Natural killer cell treated with Interleukin-12 subunit alpha and Interleukin-12 subunit beta and Interleukin-15 and Interleukin-18, amount 100 ng/mL, for 72 hours (primary cell): ENCODE data around the gene HAAO. TPM values are rescaled to one million over a fixed set of nuclear protein-coding genes. Genes with fewer than 3 reads are reported as not detected.
"Not testable (repeated sequence)": the region's sequence is repeated elsewhere in the genome, so short reads cannot be mapped to it uniquely, and the experiment has no call there.

Source experiments
- ATAC-seq, 2 donors: fragments of 150-1000 bp; cut with Tn5 transposase in 1 of 2; sonication (Bioruptor Pico), chemical (Tn5 transposase) in 1 of 2; 2 replicates each; pipeline ENCODE4 v1.10.0; 2021
- DNase-seq: peaks from one replicate; pipeline ENCODE4 v3.0.0; 2022; ENCODE audit warnings: low spot score
- H3K27ac Mint-ChIP-seq, 2 donors: 1 replicate in 1 of 2; 2 replicates in 1 of 2; pipeline ENCODE4 v1.8.0; 2022; ENCODE audit warnings: mixed read lengths in 2 of 2, mild to moderate bottlenecking in 1 of 2, moderate library complexity in 1 of 2
- H3K27me3 Mint-ChIP-seq, 2 donors: 1 replicate in 1 of 2; 2 replicates in 1 of 2; pipeline ENCODE4 v1.8.0; 2022; ENCODE audit warnings: mixed read lengths in 2 of 2
- H3K36me3 Mint-ChIP-seq: one replicate; pipeline ENCODE4 v1.8.0; 2022; ENCODE audit warnings: mixed read lengths
- H3K4me1 Mint-ChIP-seq, 2 donors: 1 replicate in 1 of 2; 2 replicates in 1 of 2; pipeline ENCODE4 v1.8.0; 2022; ENCODE audit warnings: low read depth in 2 of 2, mixed read lengths in 2 of 2, mild to moderate bottlenecking in 1 of 2
- H3K4me3 Mint-ChIP-seq: one replicate; pipeline ENCODE4 v1.8.0; 2022; ENCODE audit warnings: mixed read lengths
- H3K9me3 Mint-ChIP-seq: 2 replicates; pipeline ENCODE4 v1.8.0; 2022; ENCODE audit warnings: mixed read lengths
- total RNA-seq, 2 donors: library from RNA; stranded (reverse); gene quantifications; one replicate each; pipeline ENCODE4 v1.2.3, GENCODE V29; 2022

HAAO gene
- not detected for total RNA-seq

DNA sequence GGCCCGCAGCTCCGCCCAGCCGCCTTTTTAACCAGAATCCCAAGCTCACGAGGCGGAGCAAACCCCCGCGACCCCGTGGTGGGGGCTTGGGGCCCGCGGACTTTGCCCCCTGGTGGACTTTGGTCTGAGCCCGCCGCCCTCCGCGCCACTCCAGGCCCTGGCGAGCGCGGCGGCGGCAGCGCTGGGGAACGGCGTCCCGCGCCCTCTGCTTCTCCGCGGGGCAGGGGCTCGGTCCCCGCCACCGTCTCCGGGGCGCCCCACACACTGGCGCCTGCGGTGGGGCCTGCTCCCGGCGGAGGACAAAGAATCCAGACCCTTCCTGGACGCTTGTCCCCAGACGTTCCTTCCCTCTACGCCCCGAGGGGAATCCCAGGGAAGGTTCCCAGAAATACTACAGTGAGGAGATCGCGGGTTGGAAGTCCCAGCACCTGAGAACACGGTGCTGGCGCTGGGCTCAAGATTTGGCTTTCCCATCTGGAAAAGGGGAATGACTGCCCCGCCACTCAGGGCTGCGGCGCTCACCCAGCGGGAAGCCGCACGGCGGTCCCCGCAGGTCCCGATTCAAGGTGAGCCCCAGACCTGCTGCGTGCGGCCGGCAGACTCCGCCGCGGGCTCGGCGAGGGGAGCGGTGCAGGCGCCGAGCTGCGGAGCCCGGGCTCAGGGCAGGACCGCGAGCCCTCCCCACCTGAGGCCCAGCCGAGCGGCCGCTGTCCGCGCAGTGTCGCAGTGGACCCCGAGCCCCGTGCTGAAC, at the start of gene HAAO:
TSS of gene HAAO (minus strand) at position 1 of the 751 bp plus-strand sequence. CDS start 47 bp downstream, outside the sequence.
- DNase-seq (no peak), ATAC-seq (peak; percentile 48 to 51)
- Mint-ChIP-seq H3K36me3 (no peaks in the 10 kb centered on the region), H3K27ac (peak within 1 kb of the TSS in 1 of 2 donors; percentile 0), H3K27me3 (peaks cover 40 to 49% of the 10 kb centered on the region in 2 donors), H3K9me3 (no peaks in the 10 kb centered on the region), H3K4me3 (peak within 1 kb of the TSS; percentile 70), H3K4me1 (peaks cover 14 to 21% of the 10 kb centered on the region in 2 donors)

GRCh38 chr2:42841344-42841743, 49.0 kb upstream of the HAAO start:
- Mint-ChIP-seq H3K36me3 (no peaks in the 10 kb centered on the region), H3K9me3 (no peaks in the 10 kb centered on the region), H3K4me1 (no peaks in the 10 kb centered on the region), H3K4me3 (no peak overlapping the region), H3K27ac (no peak overlapping the region), H3K27me3 (no peaks in the 10 kb centered on the region)
- ATAC-seq (peak; percentile 32 to 41), DNase-seq (no peak)

GRCh38 chr2:42840760-42841159, 48.4 kb upstream of the HAAO start:
- H3K27ac Mint-ChIP-seq, result no peak overlapping the region
- ATAC-seq, result no peak
- H3K27me3 Mint-ChIP-seq, result no peaks in the 10 kb centered on the region
- peaks cover 0 to 3% of the 10 kb centered on the region in 2 donors for H3K4me1 Mint-ChIP-seq
- DNase-seq, result no peak
- H3K36me3 Mint-ChIP-seq, result no peaks in the 10 kb centered on the region
- no peaks in the 10 kb centered on the region for H3K9me3 Mint-ChIP-seq
- H3K4me3 Mint-ChIP-seq, result no peak overlapping the region

- Mint-ChIP-seq H3K27me3 (no peaks in the 10 kb centered on the region), H3K9me3 (no peaks in the 10 kb centered on the region), H3K4me3 (no peak overlapping the region), H3K4me1 (peaks cover 0 to 3% of the 10 kb centered on the region in 2 donors), H3K36me3 (no peaks in the 10 kb centered on the region), H3K27ac (no peak overlapping the region)
- no peak for ATAC-seq
- DNase-seq, result no peak
Observed at GRCh38 chr2:42839809-42840501, 47.6 kb upstream of the HAAO start.

- Mint-ChIP-seq H3K4me3 (no peak overlapping the region), H3K9me3 (no peaks in the 10 kb centered on the region), H3K27me3 (no peaks in the 10 kb centered on the region), H3K36me3 (no peaks in the 10 kb centered on the region), H3K27ac (no peak overlapping the region), H3K4me1 (peaks cover 0 to 3% of the 10 kb centered on the region in 2 donors)
- ATAC-seq (no peak), DNase-seq (no peak)
Observed at GRCh38 chr2:42838133-42838532, 45.8 kb upstream of the HAAO start.

DNA sequence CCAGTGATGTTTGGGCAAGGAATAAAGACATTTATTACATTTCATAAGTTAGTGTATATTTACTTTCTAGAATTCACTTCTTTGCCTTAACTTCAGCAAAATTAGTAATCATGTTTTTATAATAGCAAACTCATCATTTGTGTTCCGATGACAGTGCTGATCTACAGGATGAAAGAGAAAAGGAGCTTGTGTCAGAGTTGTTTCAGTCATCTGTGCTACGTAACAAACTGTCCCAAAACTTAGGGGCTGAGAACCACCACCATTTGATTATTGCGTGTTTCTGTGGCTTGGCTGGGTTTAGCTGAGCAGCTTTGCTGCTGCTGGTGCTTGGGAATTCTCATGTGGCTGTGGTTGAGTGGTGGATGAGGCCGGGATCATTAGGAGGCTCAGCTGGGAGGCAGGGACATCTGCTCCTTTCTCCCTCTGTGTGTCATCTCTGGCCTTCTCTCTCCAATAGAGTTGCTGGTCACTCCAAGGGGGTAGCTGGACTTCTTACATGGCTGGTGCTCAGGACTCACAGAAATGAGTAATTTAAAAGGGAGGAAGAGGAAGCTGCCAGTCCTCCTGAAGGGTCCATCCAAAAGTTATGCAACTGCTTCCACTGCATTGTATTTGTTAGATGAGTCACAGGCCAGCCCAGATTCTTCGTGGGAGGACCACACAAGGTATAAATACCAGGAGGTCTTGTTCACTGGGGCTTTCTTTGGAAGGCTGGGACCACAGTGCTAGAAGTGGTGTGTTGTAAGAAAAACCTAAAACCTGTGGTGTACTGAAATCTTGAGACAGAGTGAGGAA, 43.4 kb upstream of the HAAO start:
- Mint-ChIP-seq H3K27me3 (no peaks in the 10 kb centered on the region), H3K36me3 (no peaks in the 10 kb centered on the region), H3K4me3 (no peak overlapping the region), H3K9me3 (no peaks in the 10 kb centered on the region), H3K4me1 (peaks cover 0 to 3% of the 10 kb centered on the region in 2 donors), H3K27ac (no peak overlapping the region)
- ATAC-seq, result no peak
- DNase-seq, result no peak

- Mint-ChIP-seq H3K36me3 (no peaks in the 10 kb centered on the region), H3K4me3 (no peak overlapping the region), H3K27ac (no peak overlapping the region), H3K4me1 (peaks cover 0 to 3% of the 10 kb centered on the region in 2 donors), H3K9me3 (no peaks in the 10 kb centered on the region), H3K27me3 (no peaks in the 10 kb centered on the region)
- ATAC-seq (no peak), DNase-seq (no peak)
Observed at GRCh38 chr2:42834161-42834560, 41.8 kb upstream of the HAAO start.

DNA sequence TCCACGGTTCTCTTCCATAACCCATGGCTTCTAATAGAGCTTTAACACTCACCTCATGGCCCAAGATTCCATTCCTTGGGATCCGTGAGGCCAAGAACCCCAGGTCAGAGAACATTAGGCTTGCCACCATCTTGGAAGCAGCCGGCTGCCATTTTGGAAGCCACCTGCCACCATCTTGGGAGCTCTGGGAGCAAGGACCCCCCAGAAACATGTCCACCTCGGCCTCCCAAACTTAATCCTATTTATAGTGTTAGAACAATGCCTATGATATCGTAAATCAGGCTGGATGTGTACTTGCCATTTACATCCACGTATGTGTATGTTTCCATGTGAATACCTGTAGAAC, 39.9 kb upstream of the HAAO start:
- H3K4me1 Mint-ChIP-seq, result peaks cover 8 to 11% of the 10 kb centered on the region in 2 donors
- peaks cover 0 to 5% of the 10 kb centered on the region in 2 donors for H3K27me3 Mint-ChIP-seq
- no peak for ATAC-seq
- no peaks in the 10 kb centered on the region for H3K36me3 Mint-ChIP-seq
- no peak overlapping the region for H3K27ac Mint-ChIP-seq
- H3K4me3 Mint-ChIP-seq, result no peak overlapping the region
- DNase-seq, result no peak
- no peaks in the 10 kb centered on the region for H3K9me3 Mint-ChIP-seq

DNA sequence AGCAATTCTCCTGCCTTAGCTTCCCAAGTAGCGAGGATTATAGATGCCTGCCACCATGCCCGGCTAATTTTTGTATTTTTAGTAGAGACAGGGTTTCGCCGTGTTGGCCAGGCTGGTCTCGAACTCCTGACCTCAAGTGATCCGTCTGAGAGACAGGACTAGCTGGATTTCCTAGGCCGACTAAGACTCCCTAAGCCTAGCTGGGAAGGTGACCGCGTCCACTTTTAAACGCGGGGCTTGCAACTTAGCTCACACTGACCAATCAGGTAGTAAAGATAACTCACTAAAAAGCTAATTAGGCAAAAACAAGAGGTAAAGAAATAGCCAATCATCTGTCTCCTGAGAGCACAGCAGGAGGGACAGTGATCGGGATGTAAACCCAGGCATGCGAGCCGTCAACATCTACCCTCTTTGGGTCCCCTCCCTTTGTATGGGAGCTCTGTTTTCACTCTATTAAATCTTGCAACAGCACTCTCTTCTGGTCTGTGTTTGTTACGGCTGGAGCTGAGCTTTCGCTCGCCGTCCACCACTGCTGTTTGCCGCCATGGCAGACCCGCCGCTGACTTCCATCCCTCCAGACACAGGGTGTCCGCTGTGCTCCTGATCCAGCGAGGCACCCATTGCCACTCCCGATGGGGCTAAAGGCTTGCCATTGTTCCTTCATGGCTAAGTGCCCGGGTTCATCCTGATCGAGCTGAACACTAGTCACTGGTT, 39.3 kb upstream of the HAAO start:
- not testable (repeated sequence) for H3K27me3 Mint-ChIP-seq, ATAC-seq, H3K9me3 Mint-ChIP-seq, H3K27ac Mint-ChIP-seq, H3K4me3 Mint-ChIP-seq, DNase-seq, H3K36me3 Mint-ChIP-seq
- peaks cover 9 to 11% of the 10 kb centered on the region in 2 donors for H3K4me1 Mint-ChIP-seq

GRCh38 chr2:42830922-42831574, 38.7 kb upstream of the HAAO start:
- Mint-ChIP-seq H3K4me3 (no peak overlapping the region), H3K36me3 (no peaks in the 10 kb centered on the region), H3K27me3 (peaks cover 0 to 10% of the 10 kb centered on the region in 2 donors), H3K9me3 (no peaks in the 10 kb centered on the region), H3K4me1 (peaks cover 8 to 9% of the 10 kb centered on the region in 2 donors), H3K27ac (no peak overlapping the region)
- no peak for ATAC-seq
- DNase-seq, result no peak

DNA sequence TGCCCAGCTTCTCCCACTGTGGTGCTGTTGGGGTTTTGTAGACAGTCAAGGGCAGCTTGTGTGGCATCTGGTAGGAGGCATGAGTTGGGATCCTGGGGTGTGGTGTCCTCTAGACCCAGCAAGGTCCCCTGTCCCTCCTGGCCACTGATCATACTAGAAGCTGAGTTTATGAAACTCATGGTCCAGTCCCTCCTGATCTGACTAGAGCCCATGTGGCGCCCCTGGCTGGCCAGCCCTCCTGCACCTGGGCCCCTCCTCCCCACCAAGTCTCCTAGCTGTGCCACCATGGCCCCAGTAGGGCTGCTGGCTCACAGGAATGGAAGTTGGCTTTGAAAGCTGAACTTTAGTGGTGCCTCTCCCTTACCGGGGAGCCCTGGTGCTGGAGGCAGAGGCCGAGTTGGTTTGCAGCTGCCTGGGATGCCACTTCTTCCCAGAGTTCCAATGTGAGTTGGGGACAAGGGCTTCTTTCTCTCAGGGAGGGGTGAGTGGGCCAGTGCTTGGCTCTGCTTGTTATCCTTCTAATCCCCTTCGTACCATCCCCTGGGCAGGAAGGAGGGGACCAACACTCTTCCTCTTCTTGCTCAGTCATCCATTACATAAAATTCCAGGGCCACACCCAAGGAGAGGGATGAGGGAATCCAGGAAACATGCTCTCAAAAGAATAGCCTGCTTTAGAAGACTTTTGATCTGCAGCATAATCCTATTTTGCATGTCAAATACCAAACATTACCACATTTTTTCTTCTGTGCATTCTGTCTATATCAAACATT, 37.5 kb upstream of the HAAO start:
- no peaks in the 10 kb centered on the region for H3K36me3 Mint-ChIP-seq
- H3K27ac Mint-ChIP-seq, result no peak overlapping the region
- H3K4me1 Mint-ChIP-seq, result peaks cover 8 to 9% of the 10 kb centered on the region in 2 donors
- no peak overlapping the region for H3K4me3 Mint-ChIP-seq
- H3K9me3 Mint-ChIP-seq, result no peaks in the 10 kb centered on the region
- peaks cover 0 to 10% of the 10 kb centered on the region in 2 donors for H3K27me3 Mint-ChIP-seq
- no peak for DNase-seq
- no peak for ATAC-seq

DNA sequence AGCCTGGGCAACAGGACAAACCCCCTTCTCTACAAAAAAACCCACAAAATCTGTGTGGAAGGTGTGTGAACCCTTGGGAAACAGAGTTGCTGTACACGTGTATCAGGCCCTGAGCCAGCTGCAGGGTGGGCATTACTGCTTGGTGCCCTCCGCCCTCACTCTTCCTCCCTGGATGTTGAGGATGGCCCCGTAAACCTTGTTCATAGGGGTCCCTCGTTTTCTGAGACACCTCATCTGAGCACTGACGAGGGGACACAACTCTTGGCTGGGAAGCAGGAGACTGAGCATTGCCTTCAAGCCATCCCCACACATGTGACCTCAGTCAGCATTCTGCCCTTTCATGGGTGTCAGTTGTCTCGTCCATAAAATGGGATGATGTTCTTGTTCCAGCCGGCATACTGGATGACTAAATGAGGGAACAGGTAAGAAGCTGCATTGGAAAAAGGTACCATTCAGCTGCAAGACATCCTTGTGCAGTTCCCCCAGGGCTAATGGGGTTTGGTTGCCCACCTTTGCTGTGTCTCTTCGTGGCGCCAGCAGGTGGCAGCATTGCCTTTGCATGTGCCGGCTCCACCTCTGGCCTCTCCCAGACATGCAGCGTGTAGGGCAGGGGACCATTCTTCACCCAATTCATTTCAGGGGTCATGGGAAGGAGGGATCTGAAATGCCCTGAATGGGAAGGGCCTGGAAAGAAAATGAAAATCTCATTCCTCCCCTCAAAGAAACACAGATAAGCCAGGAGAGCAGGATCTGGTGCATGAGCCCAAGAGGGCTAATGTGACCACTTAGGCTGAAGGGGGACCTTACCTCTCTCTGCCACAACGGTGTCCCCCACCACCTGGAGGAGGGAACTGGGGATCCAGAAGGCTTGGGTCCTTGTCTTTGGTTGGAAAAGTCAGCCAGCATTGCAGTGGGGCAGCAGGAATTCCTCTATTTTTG, 36.4 kb upstream of the HAAO start:
- ATAC-seq (peak; percentile 86 to 88), DNase-seq (peak; percentile 75)
- Mint-ChIP-seq H3K27ac (no peak overlapping the region), H3K36me3 (no peaks in the 10 kb centered on the region), H3K9me3 (no peaks in the 10 kb centered on the region), H3K4me1 (peaks cover 8 to 9% of the 10 kb centered on the region in 2 donors), H3K4me3 (no peak overlapping the region), H3K27me3 (peaks cover 0 to 10% of the 10 kb centered on the region in 2 donors)
